ENCODE results near the gene BCL3. TPM values are rescaled to one million over a fixed set of nuclear protein-coding genes. Genes with fewer than 3 reads are reported as not detected.

The BCL3 gene
- total and polyA plus RNA-seq, 2 of the 13 experiments (the other 11 are each of a cell fraction or from before 2014, with no cell fraction given): 2.3 to 4.0 TPM

DNA sequence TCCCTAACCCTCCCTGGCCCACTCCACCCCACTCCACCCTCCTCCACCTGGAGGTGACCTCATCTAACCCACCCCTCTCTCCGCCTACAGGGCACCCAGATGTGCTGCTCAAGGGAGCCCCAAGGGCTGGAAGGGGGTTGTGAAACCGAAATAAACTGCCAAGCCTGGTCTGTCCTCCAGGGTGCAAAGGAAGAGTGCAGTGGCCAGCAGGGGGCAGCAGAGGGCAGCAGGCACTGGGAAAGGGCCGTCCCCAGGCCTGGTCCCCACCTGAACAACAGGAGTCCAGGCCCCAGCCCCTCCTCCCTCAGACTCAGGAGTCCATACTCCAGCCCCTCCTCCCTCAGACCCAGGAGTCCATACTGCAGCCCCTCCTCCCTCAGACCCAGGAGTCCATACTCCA, 52.0 kb downstream of the BCL3 start (continued):
- TF ChIP-seq RBFOX2 (IDR thresholded peaks at IDR 0.05; ENCODE audit: low read depth, low read length): no peak
- TF ChIP-seq ZNF644 (CRISPR knock-in tag; IDR thresholded peaks at IDR 0.05; ENCODE audit: low read depth): peak; percentile 14; the same call in 1 of the 2 replicates
- TF ChIP-seq SETDB1 (CRISPR knock-in tag; IDR thresholded peaks at IDR 0.05; ENCODE audit: borderline replicate concordance): no peak
- TF ChIP-seq, protein P1, sequence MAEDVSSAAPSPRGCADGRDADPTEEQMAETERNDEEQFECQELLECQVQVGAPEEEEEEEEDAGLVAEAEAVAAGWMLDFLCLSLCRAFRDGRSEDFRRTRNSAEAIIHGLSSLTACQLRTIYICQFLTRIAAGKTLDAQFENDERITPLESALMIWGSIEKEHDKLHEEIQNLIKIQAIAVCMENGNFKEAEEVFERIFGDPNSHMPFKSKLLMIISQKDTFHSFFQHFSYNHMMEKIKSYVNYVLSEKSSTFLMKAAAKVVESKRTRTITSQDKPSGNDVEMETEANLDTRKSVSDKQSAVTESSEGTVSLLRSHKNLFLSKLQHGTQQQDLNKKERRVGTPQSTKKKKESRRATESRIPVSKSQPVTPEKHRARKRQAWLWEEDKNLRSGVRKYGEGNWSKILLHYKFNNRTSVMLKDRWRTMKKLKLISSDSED (CRISPR knock-in tag; IDR thresholded peaks at IDR 0.05): no peak
- TF ChIP-seq SP140L (CRISPR knock-in tag; IDR thresholded peaks at IDR 0.05; ENCODE audit: borderline replicate concordance): no peak
- TF ChIP-seq ZNF234 (CRISPR knock-in tag; conservative IDR thresholded peaks at IDR 0.05): no peak
- TF ChIP-seq CCDC6 (CRISPR knock-in tag; IDR thresholded peaks at IDR 0.05): no peak
- TF ChIP-seq SIX1 (CRISPR knock-in tag; IDR thresholded peaks at IDR 0.05; ENCODE audit: borderline replicate concordance): no peak
- TF ChIP-seq MIER2 (CRISPR knock-in tag; IDR thresholded peaks at IDR 0.05): 0 out of 2 replicates have a peak, but pooled peaks have one; percentile 25
- no peak for TF ChIP-seq ZNF737 (CRISPR knock-in tag; IDR thresholded peaks at IDR 0.05; ENCODE audit: borderline replicate concordance)
- TF ChIP-seq MXD4 (CRISPR knock-in tag; IDR thresholded peaks at IDR 0.05): no peak
- TF ChIP-seq ZNF224 (CRISPR knock-in tag; IDR thresholded peaks at IDR 0.05): no peak
- TF ChIP-seq, protein P2, sequence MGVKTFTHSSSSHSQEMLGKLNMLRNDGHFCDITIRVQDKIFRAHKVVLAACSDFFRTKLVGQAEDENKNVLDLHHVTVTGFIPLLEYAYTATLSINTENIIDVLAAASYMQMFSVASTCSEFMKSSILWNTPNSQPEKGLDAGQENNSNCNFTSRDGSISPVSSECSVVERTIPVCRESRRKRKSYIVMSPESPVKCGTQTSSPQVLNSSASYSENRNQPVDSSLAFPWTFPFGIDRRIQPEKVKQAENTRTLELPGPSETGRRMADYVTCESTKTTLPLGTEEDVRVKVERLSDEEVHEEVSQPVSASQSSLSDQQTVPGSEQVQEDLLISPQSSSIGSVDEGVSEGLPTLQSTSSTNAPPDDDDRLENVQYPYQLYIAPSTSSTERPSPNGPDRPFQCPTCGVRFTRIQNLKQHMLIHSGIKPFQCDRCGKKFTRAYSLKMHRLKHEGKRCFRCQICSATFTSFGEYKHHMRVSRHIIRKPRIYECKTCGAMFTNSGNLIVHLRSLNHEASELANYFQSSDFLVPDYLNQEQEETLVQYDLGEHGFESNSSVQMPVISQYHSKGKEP (CRISPR knock-in tag; IDR thresholded peaks at IDR 0.05): no peak
- no peak for TF ChIP-seq ZNF558 (CRISPR knock-in tag; IDR thresholded peaks at IDR 0.05; ENCODE audit: borderline replicate concordance)
- TF ChIP-seq, protein P3, sequence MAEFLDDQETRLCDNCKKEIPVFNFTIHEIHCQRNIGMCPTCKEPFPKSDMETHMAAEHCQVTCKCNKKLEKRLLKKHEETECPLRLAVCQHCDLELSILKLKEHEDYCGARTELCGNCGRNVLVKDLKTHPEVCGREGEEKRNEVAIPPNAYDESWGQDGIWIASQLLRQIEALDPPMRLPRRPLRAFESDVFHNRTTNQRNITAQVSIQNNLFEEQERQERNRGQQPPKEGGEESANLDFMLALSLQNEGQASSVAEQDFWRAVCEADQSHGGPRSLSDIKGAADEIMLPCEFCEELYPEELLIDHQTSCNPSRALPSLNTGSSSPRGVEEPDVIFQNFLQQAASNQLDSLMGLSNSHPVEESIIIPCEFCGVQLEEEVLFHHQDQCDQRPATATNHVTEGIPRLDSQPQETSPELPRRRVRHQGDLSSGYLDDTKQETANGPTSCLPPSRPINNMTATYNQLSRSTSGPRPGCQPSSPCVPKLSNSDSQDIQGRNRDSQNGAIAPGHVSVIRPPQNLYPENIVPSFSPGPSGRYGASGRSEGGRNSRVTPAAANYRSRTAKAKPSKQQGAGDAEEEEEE (CRISPR knock-in tag; IDR thresholded peaks at IDR 0.05; ENCODE audit: borderline replicate concordance): no peak
- TF ChIP-seq ZNF510 (CRISPR knock-in tag; IDR thresholded peaks at IDR 0.05; ENCODE audit: low read depth): no peak
- TF ChIP-seq MYC (CRISPR knock-in tag; IDR thresholded peaks at IDR 0.05; ENCODE audit: borderline replicate concordance): peak; percentile 11; the same call in 1 of the 2 replicates
- TF ChIP-seq ISX (CRISPR knock-in tag; conservative IDR thresholded peaks at IDR 0.05): no peak
- no peak for TF ChIP-seq RARG (CRISPR knock-in tag; IDR thresholded peaks at IDR 0.05; ENCODE audit: low read depth)
- TF ChIP-seq, protein P4, sequence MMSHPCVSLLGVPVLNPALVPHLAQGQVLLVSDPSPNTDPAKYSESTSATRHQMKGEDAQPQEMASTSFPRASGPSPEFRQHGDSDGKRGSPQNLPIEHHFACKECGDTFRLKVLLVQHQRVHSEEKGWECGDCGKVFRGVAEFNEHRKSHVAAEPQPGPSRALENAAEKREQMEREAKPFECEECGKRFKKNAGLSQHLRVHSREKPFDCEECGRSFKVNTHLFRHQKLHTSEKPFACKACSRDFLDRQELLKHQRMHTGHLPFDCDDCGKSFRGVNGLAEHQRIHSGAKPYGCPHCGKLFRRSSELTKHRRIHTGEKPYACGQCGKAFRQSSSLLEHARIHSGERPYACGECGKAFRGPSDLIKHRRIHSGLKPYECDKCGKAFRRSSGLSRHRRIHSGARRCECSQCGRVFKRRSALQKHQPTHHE (CRISPR knock-in tag; IDR thresholded peaks at IDR 0.05; ENCODE audit: borderline replicate concordance): no peak
- no peak for TF ChIP-seq ZNF138 (CRISPR knock-in tag; IDR thresholded peaks at IDR 0.05; ENCODE audit: low read depth)
- TF ChIP-seq HHEX (CRISPR knock-in tag; IDR thresholded peaks at IDR 0.05): no peak
- TF ChIP-seq HNRNPH1 (optimal IDR thresholded peaks at IDR 0.05; ENCODE audit: low read depth, low read length): no peak
- 0 out of 2 replicates have a peak, but pooled peaks have one; percentile 48 for TF ChIP-seq ZNF33B (CRISPR knock-in tag; IDR thresholded peaks at IDR 0.05)
- no peak for TF ChIP-seq FOXJ3 (CRISPR knock-in tag; IDR thresholded peaks at IDR 0.05; ENCODE audit: borderline replicate concordance)
- no peak for TF ChIP-seq ZSCAN12 (CRISPR knock-in tag; IDR thresholded peaks at IDR 0.05)
